ENCODE data around the gene TMEM223.
A peak's percentile ranks its signal among the peaks of the same experiment; 100 is the strongest.

TMEM223 gene

GRCh38 chr11:62792202-62792575 lies 383 bp upstream of the TMEM223 start:
- peaks cover 4% of the 10 kb centered on the region for H3K4me1 ChIP-seq (ENCODE audit: control insufficient read depth, insufficient read depth, low read length)
- H3K27me3 ChIP-seq (ENCODE audit: control insufficient read depth, insufficient read depth, low read length) = no peaks in the 10 kb centered on the region
- no peak overlapping the region for H3K9ac ChIP-seq (ENCODE audit: low read depth, low read length)
- H3K4me3 ChIP-seq (ENCODE audit: low read depth, low read length) = no peak overlapping the region
- no peaks in the 10 kb centered on the region for H3K9me3 ChIP-seq (ENCODE audit: control insufficient read depth, insufficient read depth, low read length)
- peaks cover 47% of the 10 kb centered on the region for H3K36me3 ChIP-seq (ENCODE audit: control insufficient read depth, insufficient read depth, low read length)

- Histone ChIP-seq H3K9me3 (ENCODE audit: control insufficient read depth, insufficient read depth, low read length) (no peaks in the 10 kb centered on the region), H3K36me3 (ENCODE audit: control insufficient read depth, insufficient read depth, low read length) (peaks cover 25% of the 10 kb centered on the region), H3K9ac (ENCODE audit: low read depth, low read length) (no peak overlapping the region), H3K4me1 (ENCODE audit: control insufficient read depth, insufficient read depth, low read length) (peaks cover 4% of the 10 kb centered on the region), H3K4me3 (ENCODE audit: low read depth, low read length) (no peak overlapping the region), H3K27me3 (ENCODE audit: control insufficient read depth, insufficient read depth, low read length) (no peaks in the 10 kb centered on the region)
Observed at GRCh38 chr11:62789576-62789975, 2.2 kb downstream of the TMEM223 start.

- Histone ChIP-seq H3K36me3 (ENCODE audit: control insufficient read depth, insufficient read depth, low read length) (peaks cover 22% of the 10 kb centered on the region), H3K4me3 (ENCODE audit: low read depth, low read length) (no peak overlapping the region), H3K9me3 (ENCODE audit: control insufficient read depth, insufficient read depth, low read length) (no peaks in the 10 kb centered on the region), H3K9ac (ENCODE audit: low read depth, low read length) (no peak overlapping the region), H3K27me3 (ENCODE audit: control insufficient read depth, insufficient read depth, low read length) (no peaks in the 10 kb centered on the region), H3K4me1 (ENCODE audit: control insufficient read depth, insufficient read depth, low read length) (peaks cover 4% of the 10 kb centered on the region)
Observed at GRCh38 chr11:62788991-62789390, 2.8 kb downstream of the TMEM223 start.

GRCh38 chr11:62787005-62787759 lies 4.6 kb downstream of the TMEM223 start, which contains the start of gene TMEM179B:
Gene TMEM179B, plus strand, starts transcription at chr11:62787402. Its CDS starts 30 bp downstream, at chr11:62787432.
- H3K4me1 ChIP-seq (ENCODE audit: control insufficient read depth, insufficient read depth, low read length) = peaks cover 4% of the 10 kb centered on the region
- no peaks in the 10 kb centered on the region for H3K9me3 ChIP-seq (ENCODE audit: control insufficient read depth, insufficient read depth, low read length)
- H3K9ac ChIP-seq (ENCODE audit: low read depth, low read length) = peak within 1 kb of the TSS; percentile 96
- no peaks in the 10 kb centered on the region for H3K27me3 ChIP-seq (ENCODE audit: control insufficient read depth, insufficient read depth, low read length)
- H3K4me3 ChIP-seq (ENCODE audit: low read depth, low read length) = peak within 1 kb of the TSS; percentile 79
- H3K36me3 ChIP-seq (ENCODE audit: control insufficient read depth, insufficient read depth, low read length) = peaks cover 25% of the 10 kb centered on the region

- H3K9ac ChIP-seq (ENCODE audit: low read depth, low read length) = peak overlapping the region; percentile 37
- peaks cover 4% of the 10 kb centered on the region for H3K4me1 ChIP-seq (ENCODE audit: control insufficient read depth, insufficient read depth, low read length)
- peak overlapping the region; percentile 79 for H3K4me3 ChIP-seq (ENCODE audit: low read depth, low read length)
- H3K27me3 ChIP-seq (ENCODE audit: control insufficient read depth, insufficient read depth, low read length) = no peaks in the 10 kb centered on the region
- no peaks in the 10 kb centered on the region for H3K9me3 ChIP-seq (ENCODE audit: control insufficient read depth, insufficient read depth, low read length)
- H3K36me3 ChIP-seq (ENCODE audit: control insufficient read depth, insufficient read depth, low read length) = peaks cover 27% of the 10 kb centered on the region
Observed at GRCh38 chr11:62786318-62787004, 5.3 kb downstream of the TMEM223 start.

- H3K27me3 ChIP-seq (ENCODE audit: control insufficient read depth, insufficient read depth, low read length) = no peaks in the 10 kb centered on the region
- H3K9me3 ChIP-seq (ENCODE audit: control insufficient read depth, insufficient read depth, low read length) = no peaks in the 10 kb centered on the region
- no peaks in the 10 kb centered on the region for H3K4me1 ChIP-seq (ENCODE audit: control insufficient read depth, insufficient read depth, low read length)
- H3K36me3 ChIP-seq (ENCODE audit: control insufficient read depth, insufficient read depth, low read length) = peaks cover 24% of the 10 kb centered on the region
- no peak overlapping the region for H3K4me3 ChIP-seq (ENCODE audit: low read depth, low read length)
- H3K9ac ChIP-seq (ENCODE audit: low read depth, low read length) = no peak overlapping the region
Observed at GRCh38 chr11:62782753-62783152, 9.1 kb downstream of the TMEM223 start.

GRCh38 chr11:62778441-62778840 lies 13.4 kb downstream of the TMEM223 start:
- no peaks in the 10 kb centered on the region for H3K9me3 ChIP-seq (ENCODE audit: control insufficient read depth, insufficient read depth, low read length)
- no peak overlapping the region for H3K4me3 ChIP-seq (ENCODE audit: low read depth, low read length)
- no peaks in the 10 kb centered on the region for H3K4me1 ChIP-seq (ENCODE audit: control insufficient read depth, insufficient read depth, low read length)
- no peak overlapping the region for H3K9ac ChIP-seq (ENCODE audit: low read depth, low read length)
- no peaks in the 10 kb centered on the region for H3K27me3 ChIP-seq (ENCODE audit: control insufficient read depth, insufficient read depth, low read length)
- H3K36me3 ChIP-seq (ENCODE audit: control insufficient read depth, insufficient read depth, low read length) = peaks cover 32% of the 10 kb centered on the region

- Histone ChIP-seq H3K9ac (ENCODE audit: low read depth, low read length) (no peak overlapping the region), H3K4me3 (ENCODE audit: low read depth, low read length) (no peak overlapping the region), H3K36me3 (ENCODE audit: control insufficient read depth, insufficient read depth, low read length) (peaks cover 30% of the 10 kb centered on the region), H3K9me3 (ENCODE audit: control insufficient read depth, insufficient read depth, low read length) (no peaks in the 10 kb centered on the region), H3K4me1 (ENCODE audit: control insufficient read depth, insufficient read depth, low read length) (no peaks in the 10 kb centered on the region), H3K27me3 (ENCODE audit: control insufficient read depth, insufficient read depth, low read length) (no peaks in the 10 kb centered on the region)
Observed at GRCh38 chr11:62777389-62777788, 14.4 kb downstream of the TMEM223 start.

GRCh38 chr11:62775646-62776045 lies 16.2 kb downstream of the TMEM223 start:
- Histone ChIP-seq H3K27me3 (ENCODE audit: control insufficient read depth, insufficient read depth, low read length) (no peaks in the 10 kb centered on the region), H3K4me3 (ENCODE audit: low read depth, low read length) (no peak overlapping the region), H3K4me1 (ENCODE audit: control insufficient read depth, insufficient read depth, low read length) (no peaks in the 10 kb centered on the region), H3K36me3 (ENCODE audit: control insufficient read depth, insufficient read depth, low read length) (peaks cover 26% of the 10 kb centered on the region), H3K9me3 (ENCODE audit: control insufficient read depth, insufficient read depth, low read length) (no peaks in the 10 kb centered on the region), H3K9ac (ENCODE audit: low read depth, low read length) (peak overlapping the region; percentile 26)

- H3K27me3 ChIP-seq (ENCODE audit: control insufficient read depth, insufficient read depth, low read length) = no peaks in the 10 kb centered on the region
- no peaks in the 10 kb centered on the region for H3K9me3 ChIP-seq (ENCODE audit: control insufficient read depth, insufficient read depth, low read length)
- H3K4me1 ChIP-seq (ENCODE audit: control insufficient read depth, insufficient read depth, low read length) = peaks cover 4% of the 10 kb centered on the region
- H3K9ac ChIP-seq (ENCODE audit: low read depth, low read length) = no peak overlapping the region
- H3K4me3 ChIP-seq (ENCODE audit: low read depth, low read length) = no peak overlapping the region
- H3K36me3 ChIP-seq (ENCODE audit: control insufficient read depth, insufficient read depth, low read length) = peaks cover 21% of the 10 kb centered on the region
Observed at GRCh38 chr11:62774407-62774806, 17.4 kb downstream of the TMEM223 start.

GRCh38 chr11:62771144-62772021 lies 20.4 kb downstream of the TMEM223 start, which contains the start of gene TAF6L:
Gene TAF6L, plus strand, starts transcription at chr11:62771396. Its CDS starts 4,388 bp downstream, at chr11:62775784.
- H3K9ac ChIP-seq (ENCODE audit: low read depth, low read length) = peak within 1 kb of the TSS; percentile 70
- no peaks in the 10 kb centered on the region for H3K27me3 ChIP-seq (ENCODE audit: control insufficient read depth, insufficient read depth, low read length)
- H3K36me3 ChIP-seq (ENCODE audit: control insufficient read depth, insufficient read depth, low read length) = peaks cover 18% of the 10 kb centered on the region
- no peaks in the 10 kb centered on the region for H3K9me3 ChIP-seq (ENCODE audit: control insufficient read depth, insufficient read depth, low read length)
- H3K4me1 ChIP-seq (ENCODE audit: control insufficient read depth, insufficient read depth, low read length) = peaks cover 4% of the 10 kb centered on the region
- peak within 1 kb of the TSS; percentile 99 for H3K4me3 ChIP-seq (ENCODE audit: low read depth, low read length)
